Measurements from ENCODE around the gene MBNL3. TPM values are rescaled to one million over a fixed set of nuclear protein-coding genes. Genes with fewer than 3 reads are reported as not detected.

The MBNL3 gene
- total RNA-seq, 1 donor from 2014 or later, result 10.0 TPM

DNA sequence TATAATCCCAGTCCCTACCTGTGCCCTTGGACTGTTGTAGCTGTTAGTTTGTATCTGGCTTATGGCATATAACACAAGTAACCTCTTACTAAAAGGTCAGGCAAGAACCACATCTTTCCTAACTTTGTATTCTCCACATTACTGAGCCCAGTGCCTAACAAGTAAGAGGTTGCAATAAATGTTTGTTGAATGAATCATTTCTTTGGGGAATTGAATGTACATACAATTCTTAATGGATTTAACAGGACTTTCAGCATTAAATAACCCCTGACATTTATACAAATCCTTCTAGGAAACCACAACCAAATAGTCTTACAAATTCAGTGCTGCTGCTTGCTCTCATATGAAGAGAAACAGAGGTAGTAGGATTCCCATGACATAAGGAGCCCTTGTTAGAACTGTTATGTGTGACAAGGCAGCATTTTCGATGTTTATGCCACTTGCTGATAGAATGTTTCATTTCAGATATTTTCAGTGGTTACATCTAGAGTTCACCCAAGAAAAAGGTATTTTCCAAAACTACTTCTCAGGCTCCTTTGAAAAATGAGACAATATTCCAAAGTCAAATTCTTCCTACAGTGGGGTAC is 62.0 kb downstream of the MBNL3 start:
- intact Hi-C loops (cut with DNase I), result no loop called here
- DNase-seq (ENCODE audit: low spot score), result no peak

DNA sequence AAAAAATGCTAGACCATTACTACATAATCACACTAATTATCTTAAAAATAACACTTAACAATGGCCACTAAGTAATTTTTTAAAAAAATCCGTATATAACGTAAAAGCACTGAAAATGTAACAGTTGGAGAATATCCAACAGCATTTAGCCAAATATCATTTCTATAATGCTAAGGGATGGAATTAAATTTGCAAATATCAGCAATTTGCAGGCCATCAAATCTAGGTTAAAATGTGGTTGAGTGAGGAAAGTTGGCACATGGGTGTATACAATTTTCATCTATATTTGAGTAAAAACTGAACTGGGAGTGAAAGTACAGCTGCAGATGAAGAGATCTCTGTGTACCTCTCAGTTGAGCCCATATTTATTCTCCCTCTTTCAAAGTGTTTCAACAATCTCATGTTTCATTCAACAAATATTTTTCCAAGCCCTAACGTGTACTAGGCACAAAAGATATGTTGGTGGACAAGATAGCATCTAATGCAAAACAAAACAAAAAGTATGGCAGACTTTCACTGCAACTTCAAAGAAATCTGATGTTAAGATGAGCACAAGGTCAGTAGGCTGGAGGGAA is 63.0 kb downstream of the MBNL3 start:
- intact Hi-C loops (cut with DNase I), result no loop called here

DNA sequence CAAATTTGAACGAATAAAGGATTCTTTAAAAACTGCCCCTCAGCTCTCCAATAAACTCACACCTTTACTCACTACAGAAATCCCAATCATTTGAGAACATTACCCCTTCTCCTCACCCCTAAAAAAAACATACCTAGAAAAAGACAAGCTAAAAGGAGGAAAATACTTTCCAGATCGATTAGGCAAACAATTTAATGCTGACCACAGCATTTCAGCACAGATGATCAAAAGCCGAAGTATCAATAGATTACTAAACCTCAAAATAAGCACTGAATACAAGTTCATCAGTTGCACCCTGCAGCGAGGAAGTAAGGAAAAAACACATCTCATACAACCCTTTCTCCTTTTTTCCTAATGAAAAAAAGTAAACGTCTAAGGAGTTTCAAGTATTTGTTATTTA is 65.5 kb downstream of the MBNL3 start:
- DNase-seq (ENCODE audit: low spot score), result no peak

More for the DNA sequence above, 63.0 kb downstream of the MBNL3 start:
- DNase-seq (ENCODE audit: low spot score), result no peak

DNA sequence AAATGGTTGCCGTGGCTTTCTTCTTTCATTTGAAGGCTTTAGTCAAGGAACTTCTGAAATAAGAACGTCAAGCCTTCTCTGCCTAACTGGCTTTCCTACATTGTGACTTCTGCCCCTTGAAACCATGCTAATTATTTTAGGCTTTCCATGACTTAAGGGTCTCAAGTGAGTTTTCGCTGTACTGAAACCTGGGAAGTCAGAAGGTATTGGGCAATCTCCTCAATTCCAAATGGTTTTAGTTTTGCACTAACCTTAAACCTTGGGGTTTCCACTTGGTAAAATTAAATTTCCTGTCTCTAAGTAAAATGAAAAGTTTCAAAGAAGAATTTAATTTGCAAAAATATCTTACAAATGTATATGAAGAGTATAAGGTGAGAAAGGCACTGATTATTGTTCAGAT is 73.8 kb downstream of the MBNL3 start:
- no peak for DNase-seq (ENCODE audit: low spot score)
- intact Hi-C loops (cut with DNase I), result no loop called here

More for the DNA sequence above, 65.5 kb downstream of the MBNL3 start:
- intact Hi-C loops (cut with DNase I), result no loop called here

DNA sequence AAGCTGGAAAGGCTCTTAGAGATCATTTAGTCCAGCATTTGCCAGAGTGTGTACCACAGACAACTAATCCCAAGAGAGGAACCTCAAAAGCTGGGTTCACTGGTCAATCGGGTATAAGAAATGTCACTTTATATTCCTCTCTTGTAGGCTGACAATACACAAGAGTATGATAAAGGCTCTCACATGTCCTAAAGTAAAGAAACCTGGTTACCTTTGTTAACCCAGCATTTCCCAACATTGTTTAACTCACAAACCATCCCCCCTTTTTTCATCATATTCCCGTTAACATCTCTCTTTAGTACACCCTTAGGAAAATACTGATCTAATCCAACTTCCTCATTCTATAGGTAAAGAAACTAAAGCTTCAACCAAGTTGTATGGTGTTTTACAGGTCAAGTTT is 74.4 kb downstream of the MBNL3 start:
- DNase-seq (ENCODE audit: low spot score), result no peak
- intact Hi-C loops (cut with DNase I), result no loop called here

DNA sequence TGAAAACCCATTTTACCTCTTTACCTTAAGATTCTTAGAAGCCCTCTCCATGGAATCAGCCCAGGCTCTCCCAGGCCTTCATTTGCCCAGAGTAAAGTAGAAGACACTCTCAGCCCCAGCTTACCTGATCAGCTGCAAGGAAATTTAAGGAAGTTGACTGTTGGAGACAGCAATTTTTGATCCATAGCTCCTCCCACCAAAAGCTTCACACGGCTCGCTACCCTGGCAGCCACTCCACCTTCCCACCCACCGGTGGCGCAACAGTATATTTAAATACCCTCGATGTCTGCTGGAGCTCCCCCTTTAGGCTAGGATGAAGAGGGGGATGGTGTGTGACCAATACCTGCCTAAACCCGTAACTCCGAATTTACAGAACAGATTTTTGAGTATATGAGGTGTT is 75.4 kb downstream of the MBNL3 start:
- no peak for DNase-seq (ENCODE audit: low spot score)
- intact Hi-C loops (cut with DNase I), result no loop called here

- no peak for DNase-seq (ENCODE audit: low spot score)
- intact Hi-C loops (cut with DNase I), result no loop called here
Observed at GRCh38 chrX:132412208-132412607, 76.6 kb downstream of the MBNL3 start.

DNA sequence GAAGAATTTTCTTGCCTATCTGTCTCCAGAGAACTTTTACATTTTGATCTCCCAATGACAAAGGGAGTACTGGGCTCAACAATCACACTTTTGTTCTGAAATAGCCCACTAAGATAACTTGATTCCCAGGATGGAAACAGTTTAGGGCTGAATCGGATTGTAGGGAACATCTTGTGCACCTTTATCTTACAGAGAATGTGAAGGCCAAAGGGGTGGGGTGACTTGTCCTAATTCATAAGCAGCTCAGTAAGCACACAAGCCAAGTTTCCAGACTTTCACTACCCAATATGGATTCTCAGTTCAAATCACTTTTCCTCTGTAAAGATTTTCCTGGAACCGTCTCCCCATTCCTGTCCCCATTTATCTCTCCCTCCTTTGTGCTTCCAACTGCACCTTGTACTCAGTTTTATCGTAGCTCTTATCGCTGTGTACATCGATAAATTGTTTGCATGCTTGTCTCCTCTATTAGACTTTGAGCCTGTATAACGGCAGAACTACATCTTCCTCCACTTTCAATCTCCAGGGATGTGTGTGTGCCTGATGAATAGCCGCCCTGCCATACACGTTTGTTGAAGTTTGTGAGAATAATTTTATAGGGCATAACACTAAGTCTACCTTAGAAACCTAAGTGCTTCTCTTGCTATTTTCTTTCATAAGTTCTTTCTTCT is 77.4 kb downstream of the MBNL3 start:
- intact Hi-C loops (cut with DNase I), result no loop called here
- DNase-seq (ENCODE audit: low spot score), result no peak

GRCh38 chrX:132409780-132410556 is 78.9 kb downstream of the MBNL3 start:
- intact Hi-C loops (cut with DNase I), result no loop called here
- no peak for DNase-seq (ENCODE audit: low spot score)

- DNase-seq (ENCODE audit: low spot score), result no peak
- intact Hi-C loops (cut with DNase I), result no loop called here
Observed at GRCh38 chrX:132407691-132408090, 81.1 kb downstream of the MBNL3 start.

DNA sequence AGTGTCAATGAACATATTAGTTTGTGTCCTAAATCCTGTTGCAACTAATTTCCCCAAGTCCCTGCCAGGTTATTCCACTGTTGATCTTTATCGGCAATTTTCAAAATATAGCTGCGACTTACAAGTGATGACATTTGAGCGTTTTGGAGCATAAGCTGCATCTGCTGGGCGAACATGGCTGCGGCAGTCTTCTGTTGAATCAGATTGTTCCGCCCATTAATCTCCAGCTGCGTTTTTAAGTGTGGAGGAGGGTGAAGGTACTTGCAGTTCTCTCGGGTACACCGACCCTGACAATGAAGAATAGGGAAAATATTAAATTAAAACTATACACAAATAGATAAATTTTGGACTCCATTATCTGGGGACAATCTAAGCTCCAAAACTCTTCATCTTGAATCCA is 82.7 kb downstream of the MBNL3 start:
- no peak for DNase-seq (ENCODE audit: low spot score)
- intact Hi-C loops (cut with DNase I), result no loop called here

- no peak for DNase-seq (ENCODE audit: low spot score)
- intact Hi-C loops (cut with DNase I), result no loop called here
Observed at GRCh38 chrX:132404266-132404665, 84.6 kb downstream of the MBNL3 start.

DNA sequence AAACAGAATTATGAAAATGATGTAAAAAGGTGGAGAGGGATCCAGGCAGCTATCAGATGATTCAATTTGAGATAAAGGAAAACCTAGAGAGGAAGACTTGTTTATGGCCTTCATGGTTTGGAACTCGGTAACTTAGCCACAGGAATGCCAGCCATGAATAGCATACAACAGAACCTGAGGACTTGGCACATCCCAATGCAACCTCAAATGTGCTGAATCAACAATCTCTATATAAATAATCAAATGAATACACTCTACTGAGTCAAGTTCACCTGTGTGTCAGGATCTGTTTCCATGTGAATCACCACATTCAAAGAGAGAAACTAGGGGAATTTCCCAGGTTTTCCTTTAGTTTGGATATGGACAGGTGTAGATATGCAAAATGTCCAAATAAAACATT is 86.9 kb downstream of the MBNL3 start:
- intact Hi-C loops (cut with DNase I), result no loop called here
- DNase-seq (ENCODE audit: low spot score), result no peak

- intact Hi-C loops (cut with DNase I), result no loop called here
- DNase-seq (ENCODE audit: low spot score), result no peak
Observed at GRCh38 chrX:132400706-132401105, 88.1 kb downstream of the MBNL3 start.

GRCh38 chrX:132395645-132396044 is 93.2 kb downstream of the MBNL3 start:
- intact Hi-C loops (cut with DNase I), result no loop called here
- no peak for DNase-seq (ENCODE audit: low spot score)

- intact Hi-C loops (cut with DNase I), result no loop called here
- no peak for DNase-seq (ENCODE audit: low spot score)
Observed at GRCh38 chrX:132395026-132395425, 93.8 kb downstream of the MBNL3 start.

- intact Hi-C loops (cut with DNase I), result no loop called here
- no peak for DNase-seq (ENCODE audit: low spot score)
Observed at GRCh38 chrX:132394591-132394990, 94.2 kb downstream of the MBNL3 start.

- DNase-seq (ENCODE audit: low spot score), result no peak
Observed at GRCh38 chrX:132393992-132394391, 94.8 kb downstream of the MBNL3 start.

DNA sequence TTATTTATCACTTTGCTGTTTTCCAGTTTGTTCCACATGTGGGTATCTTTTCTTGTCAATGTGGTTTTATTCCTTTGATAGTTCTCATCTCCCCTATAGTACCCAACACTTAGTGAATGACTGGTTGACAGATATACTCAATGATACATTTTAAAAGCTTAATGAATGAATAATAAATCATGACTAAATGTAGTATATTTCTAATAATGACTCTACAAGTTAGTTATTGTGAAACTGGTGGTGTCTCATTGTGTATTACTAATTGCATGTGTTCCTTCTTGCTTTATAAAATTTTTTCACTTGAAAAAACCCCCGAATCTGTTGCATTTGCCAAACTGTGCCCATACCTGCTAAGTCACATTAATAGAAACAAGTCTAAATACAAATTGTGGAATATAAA is 95.4 kb downstream of the MBNL3 start:
- no peak for DNase-seq (ENCODE audit: low spot score)
- intact Hi-C loops (cut with DNase I), result no loop called here

More at GRCh38 chrX:132393992-132394391, 94.8 kb downstream of the MBNL3 start:
- intact Hi-C loops (cut with DNase I), result no loop called here

DNA sequence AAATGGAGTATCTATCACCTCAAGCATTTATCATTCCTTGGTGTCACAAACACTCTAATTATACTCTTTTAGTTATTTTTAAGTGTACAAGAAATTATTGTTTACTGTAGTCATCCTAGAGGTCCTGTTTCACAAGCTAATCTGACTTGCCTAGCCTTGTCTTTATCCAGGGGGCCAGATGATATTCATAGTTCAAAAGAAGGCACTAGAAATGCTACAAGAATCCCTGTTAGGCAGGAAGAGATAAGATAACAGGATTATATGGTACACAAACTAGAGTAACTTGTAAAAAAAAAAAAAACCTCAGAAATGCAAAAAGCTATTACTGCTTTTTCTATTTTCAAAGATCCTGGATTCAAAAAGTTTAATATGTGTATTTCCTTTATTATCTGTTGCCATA is 95.8 kb downstream of the MBNL3 start:
- DNase-seq (ENCODE audit: low spot score), result no peak
- intact Hi-C loops (cut with DNase I), result no loop called here

DNA sequence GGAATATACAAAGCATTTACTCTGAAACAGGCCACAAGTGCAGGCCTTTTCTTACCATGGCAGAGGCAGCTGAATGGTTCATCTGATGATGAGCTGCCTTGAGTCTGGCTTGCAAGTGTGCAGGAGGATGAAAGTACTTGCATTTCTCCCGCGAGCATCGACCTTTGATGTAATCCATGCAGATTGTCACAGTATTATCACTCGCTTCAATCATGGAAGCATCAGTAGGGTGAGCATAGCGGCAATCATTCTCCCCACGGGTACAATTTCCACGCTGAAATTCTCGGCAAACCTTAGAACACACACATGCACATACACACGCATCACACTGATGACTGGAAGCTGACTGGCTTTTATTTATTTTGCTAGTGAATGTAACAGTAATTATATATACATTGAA is 98.0 kb downstream of the MBNL3 start:
- no peak for DNase-seq (ENCODE audit: low spot score)
- intact Hi-C loops (cut with DNase I), result no loop called here
